HEK293 (cell line): ENCODE measurements around the gene DOLK.

Source experiments
- CTCF ChIP-seq: fragments of 450-650 bp; formaldehyde crosslinking; IDR thresholded peaks from 2 replicates; pipeline ENCODE4 v1.5.1; 2016; ENCODE audit warnings: missing biosample characterization, missing genetic modification characterization
- KLF1 ChIP-seq: fragments of 450-650 bp; formaldehyde crosslinking; IDR thresholded peaks from 2 replicates; pipeline ENCODE4 v1.5.1; 2016; ENCODE audit warnings: missing biosample characterization, missing genetic modification characterization
- ZNF501 ChIP-seq: fragments of 450-650 bp; formaldehyde crosslinking; IDR thresholded peaks from 2 replicates; pipeline ENCODE4 v1.5.1; 2016; ENCODE audit warnings: missing biosample characterization, missing genetic modification characterization

- TF ChIP-seq CTCF (tag by site-specific recombination) (no peak), ZNF501 (tag by site-specific recombination) (no peak), KLF1 (tag by site-specific recombination) (no peak)
Measured at GRCh38 chr9:128895556-128895955, 51.8 kb downstream of the DOLK start.
